ENCODE results near the gene MROH2A. TPM values are rescaled to one million over a fixed set of nuclear protein-coding genes. Genes with fewer than 3 reads are reported as not detected.

MROH2A gene
- total RNA-seq, 1 donor from 2014 or later = not detected

GRCh38 chr2:233789554-233789953 is 11.4 kb downstream of the MROH2A start:
- no peak for DNase-seq (ENCODE audit: low read depth)
- H3K4me3 ChIP-seq (ENCODE audit: low read depth, low read length) = no peak overlapping the region
- TF ChIP-seq, protein P1, sequence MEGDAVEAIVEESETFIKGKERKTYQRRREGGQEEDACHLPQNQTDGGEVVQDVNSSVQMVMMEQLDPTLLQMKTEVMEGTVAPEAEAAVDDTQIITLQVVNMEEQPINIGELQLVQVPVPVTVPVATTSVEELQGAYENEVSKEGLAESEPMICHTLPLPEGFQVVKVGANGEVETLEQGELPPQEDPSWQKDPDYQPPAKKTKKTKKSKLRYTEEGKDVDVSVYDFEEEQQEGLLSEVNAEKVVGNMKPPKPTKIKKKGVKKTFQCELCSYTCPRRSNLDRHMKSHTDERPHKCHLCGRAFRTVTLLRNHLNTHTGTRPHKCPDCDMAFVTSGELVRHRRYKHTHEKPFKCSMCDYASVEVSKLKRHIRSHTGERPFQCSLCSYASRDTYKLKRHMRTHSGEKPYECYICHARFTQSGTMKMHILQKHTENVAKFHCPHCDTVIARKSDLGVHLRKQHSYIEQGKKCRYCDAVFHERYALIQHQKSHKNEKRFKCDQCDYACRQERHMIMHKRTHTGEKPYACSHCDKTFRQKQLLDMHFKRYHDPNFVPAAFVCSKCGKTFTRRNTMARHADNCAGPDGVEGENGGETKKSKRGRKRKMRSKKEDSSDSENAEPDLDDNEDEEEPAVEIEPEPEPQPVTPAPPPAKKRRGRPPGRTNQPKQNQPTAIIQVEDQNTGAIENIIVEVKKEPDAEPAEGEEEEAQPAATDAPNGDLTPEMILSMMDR (conservative IDR thresholded peaks at IDR 0.05; ENCODE audit: low read depth, low read length) = no peak

DNA sequence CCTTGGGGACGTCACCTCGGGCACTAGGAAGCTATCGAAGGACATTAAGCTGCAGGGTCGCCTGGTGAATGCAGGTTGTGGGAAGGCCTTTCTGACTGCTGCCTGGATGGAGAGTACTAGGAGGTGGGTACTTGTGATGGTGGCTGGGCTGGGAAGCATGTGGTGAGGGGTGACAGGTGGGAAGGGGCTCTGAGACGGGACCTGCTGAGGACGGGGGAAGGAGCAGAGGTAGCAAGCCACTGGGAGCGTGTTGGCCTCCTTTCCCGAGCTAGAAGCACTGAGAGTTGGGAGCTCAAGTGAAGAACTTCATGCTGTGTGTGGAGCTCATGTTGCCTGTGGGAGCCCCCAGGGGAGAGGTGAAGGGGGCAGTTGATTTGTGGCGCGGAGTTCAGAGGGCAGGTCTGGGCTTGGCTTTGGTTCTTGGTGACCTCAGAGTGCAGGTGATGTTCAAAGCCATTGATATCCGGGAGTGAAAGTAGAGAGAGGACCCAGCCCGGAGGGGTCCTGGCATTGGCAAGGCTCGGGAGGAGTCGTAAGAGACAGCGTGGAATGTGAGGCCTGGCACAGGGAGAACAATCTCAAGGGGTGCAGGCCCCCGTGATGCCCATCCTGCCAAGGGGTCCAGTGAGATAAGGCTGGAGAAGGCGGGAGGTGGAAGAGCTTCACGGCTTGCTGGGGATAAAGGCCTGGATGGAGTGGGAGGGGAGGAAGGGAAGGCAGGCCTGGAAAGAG is 13.2 kb downstream of the MROH2A start:
- TF ChIP-seq, protein P1 (conservative IDR thresholded peaks at IDR 0.05; ENCODE audit: low read depth, low read length) = no peak
- no peak for DNase-seq (ENCODE audit: low read depth)
- H3K4me3 ChIP-seq (ENCODE audit: low read depth, low read length) = no peak overlapping the region

DNA sequence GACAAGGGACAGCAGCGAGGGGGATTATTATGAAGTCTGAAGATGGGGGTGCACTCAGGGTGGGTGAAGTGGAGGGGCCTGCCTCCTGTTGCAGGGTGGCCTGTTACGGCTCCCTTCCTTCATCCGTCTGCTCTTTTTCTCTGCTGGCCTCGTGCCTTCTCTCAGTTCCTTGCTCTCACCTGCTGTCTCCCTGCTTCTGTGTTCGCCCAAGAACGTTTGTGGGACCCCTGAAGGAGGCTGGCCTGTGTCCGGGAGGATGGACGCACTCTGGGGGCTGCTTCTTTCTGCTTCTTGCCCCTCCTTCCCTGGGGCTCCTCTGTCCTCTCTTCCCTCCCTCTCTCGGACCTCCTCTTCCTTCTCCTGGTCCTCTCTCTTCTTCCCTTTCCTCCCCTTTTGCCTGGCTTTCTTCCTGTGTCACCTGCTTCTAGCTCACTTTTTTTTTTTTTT is 13.8 kb downstream of the MROH2A start:
- no peak overlapping the region for H3K4me3 ChIP-seq (ENCODE audit: low read depth, low read length)
- DNase-seq (ENCODE audit: low read depth) = no peak
- TF ChIP-seq, protein P1 (conservative IDR thresholded peaks at IDR 0.05; ENCODE audit: low read depth, low read length) = no peak

DNA sequence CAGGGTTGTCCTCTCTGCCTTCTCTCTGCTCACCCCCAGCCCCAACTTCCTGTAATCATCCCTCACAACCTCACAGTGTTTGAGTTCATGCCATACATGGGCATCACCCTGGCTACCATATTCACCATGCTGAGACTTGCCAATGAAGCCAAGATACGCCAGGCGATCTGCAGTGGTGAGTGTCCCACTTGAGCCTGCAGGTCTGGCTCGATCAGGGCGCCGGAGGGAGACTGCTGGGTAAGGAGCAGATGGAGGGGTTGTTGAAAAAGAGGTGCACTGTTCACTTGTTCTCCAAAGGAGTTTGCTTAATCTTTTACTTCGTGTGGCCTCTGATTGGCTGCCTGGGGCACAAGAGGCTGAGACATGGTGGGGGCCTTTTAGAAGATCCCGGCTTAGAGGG is 14.6 kb downstream of the MROH2A start:
- DNase-seq (ENCODE audit: low read depth) = no peak
- no peak overlapping the region for H3K4me3 ChIP-seq (ENCODE audit: low read depth, low read length)
- TF ChIP-seq, protein P1 (conservative IDR thresholded peaks at IDR 0.05; ENCODE audit: low read depth, low read length) = no peak

GRCh38 chr2:233793465-233794127 is 15.5 kb downstream of the MROH2A start:
- H3K4me3 ChIP-seq (ENCODE audit: low read depth, low read length) = no peak overlapping the region
- TF ChIP-seq, protein P1 (conservative IDR thresholded peaks at IDR 0.05; ENCODE audit: low read depth, low read length) = no peak
- DNase-seq (ENCODE audit: low read depth) = no peak

DNA sequence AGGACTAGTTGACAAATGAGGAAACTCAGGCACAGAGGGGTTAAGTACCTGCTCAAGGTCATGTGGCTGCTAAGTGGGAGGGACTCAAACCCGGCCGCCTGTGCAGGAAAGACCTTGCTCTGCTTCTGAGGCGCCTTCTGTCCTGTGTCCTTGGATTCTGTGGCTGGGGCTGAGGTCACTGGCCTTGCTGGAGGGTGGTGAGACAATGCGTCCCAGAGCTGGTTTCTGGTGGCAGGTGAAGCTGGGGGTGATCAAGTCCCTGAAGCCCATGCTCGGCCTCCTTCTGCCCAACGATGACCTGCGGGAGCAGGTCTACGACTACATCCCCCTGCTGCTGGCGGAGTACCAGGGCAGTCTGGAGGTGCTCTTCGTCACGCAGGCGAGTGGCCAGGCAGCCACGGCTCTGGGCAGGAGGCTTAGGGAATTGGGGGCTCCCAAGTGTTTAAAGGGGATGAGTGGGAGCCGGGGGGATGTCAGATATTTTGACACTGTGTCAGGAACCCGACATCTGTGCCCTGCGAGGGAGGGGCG is 16.1 kb downstream of the MROH2A start:
- no peak for DNase-seq (ENCODE audit: low read depth)
- TF ChIP-seq, protein P1 (conservative IDR thresholded peaks at IDR 0.05; ENCODE audit: low read depth, low read length) = no peak
- H3K4me3 ChIP-seq (ENCODE audit: low read depth, low read length) = no peak overlapping the region

Measured in epithelial cell of proximal tubule (primary cell).